NCI-H2107 (cell line): Measurements from ENCODE around the gene PMEPA1.

Experiments used
- DNase-seq: peaks from one replicate; lab custom pipeline; 2025; lab: John Stamatoyannopoulos, UW

PMEPA1 gene

GRCh38 chr20:57711311-57711712 lies 1.5 kb upstream of the PMEPA1 start:
- no peak for DNase-seq

DNA sequence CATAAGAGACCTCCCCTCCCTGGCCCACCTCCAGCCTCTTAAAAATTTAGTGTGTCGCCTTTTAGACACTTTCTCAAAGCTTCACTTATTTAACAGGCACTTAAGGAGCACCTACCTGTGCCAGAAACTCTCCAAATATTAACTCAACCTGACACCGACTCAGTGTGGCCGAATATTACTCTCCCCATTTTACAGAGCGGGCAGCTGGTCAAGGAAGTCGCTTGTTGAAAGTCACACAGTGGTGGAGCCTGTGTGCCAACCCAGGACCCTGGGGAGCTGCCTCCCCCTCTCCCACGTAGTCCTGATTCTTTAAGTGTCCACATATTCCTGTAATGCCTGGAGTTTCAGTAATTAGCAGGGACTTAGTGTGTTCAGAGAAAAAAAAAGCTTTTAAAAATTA lies 1.0 kb upstream of the PMEPA1 start:
- DNase-seq, result no peak

- DNase-seq, result no peak
These were observed 831 bp downstream of the PMEPA1 start for GRCh38 chr20:57708694-57709673.

- DNase-seq, result no peak
These were observed 1.7 kb downstream of the PMEPA1 start for GRCh38 chr20:57707849-57708693.

DNA sequence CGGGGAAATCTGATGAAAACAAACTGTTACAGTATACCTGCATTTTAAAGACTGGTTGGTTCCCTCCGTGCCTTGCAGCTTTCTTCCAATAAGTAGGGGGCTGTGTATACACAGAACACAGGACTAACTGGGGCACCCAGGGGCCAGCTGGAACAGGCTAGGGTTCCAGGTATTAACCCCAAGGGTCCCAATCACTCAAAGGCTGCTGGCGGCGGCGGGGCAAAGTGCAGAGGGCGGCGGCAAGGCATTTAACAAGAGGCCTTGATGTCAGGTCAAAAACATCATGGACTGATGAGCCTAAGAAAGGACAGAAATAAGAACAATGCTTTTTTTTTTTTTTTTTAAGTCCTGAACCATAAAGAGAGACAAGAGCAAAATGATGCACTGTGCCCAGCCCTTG lies 2.5 kb downstream of the PMEPA1 start:
- no peak for DNase-seq

GRCh38 chr20:57705127-57705899 lies 4.5 kb downstream of the PMEPA1 start:
- no peak for DNase-seq

DNA sequence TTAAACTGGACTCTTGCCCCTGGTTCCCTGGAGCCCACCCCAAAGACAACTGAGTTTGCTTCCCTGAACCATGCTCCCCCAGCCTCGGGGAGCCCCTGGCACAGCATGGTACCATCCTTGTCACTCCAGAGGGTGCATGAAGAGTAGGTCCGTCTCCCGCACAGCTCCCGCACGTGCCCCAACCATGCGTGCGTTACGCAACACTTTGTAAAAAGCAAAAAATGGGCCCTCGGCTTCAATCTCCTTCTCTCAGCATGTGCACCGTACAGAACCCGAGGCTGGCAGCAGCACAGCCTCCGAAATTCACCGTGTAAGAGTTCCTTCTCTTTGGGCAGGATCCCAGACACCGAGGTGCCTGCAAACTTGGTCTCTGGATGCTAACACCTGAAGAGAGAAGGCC lies 5.6 kb downstream of the PMEPA1 start:
- DNase-seq, result no peak

GRCh38 chr20:57703013-57703412 lies 6.8 kb downstream of the PMEPA1 start:
- no peak for DNase-seq

GRCh38 chr20:57702521-57702920 lies 7.3 kb downstream of the PMEPA1 start:
- DNase-seq, result no peak

- no peak for DNase-seq
These were observed 7.7 kb downstream of the PMEPA1 start for GRCh38 chr20:57702091-57702490.

GRCh38 chr20:57701651-57702050 lies 8.2 kb downstream of the PMEPA1 start:
- no peak for DNase-seq

DNA sequence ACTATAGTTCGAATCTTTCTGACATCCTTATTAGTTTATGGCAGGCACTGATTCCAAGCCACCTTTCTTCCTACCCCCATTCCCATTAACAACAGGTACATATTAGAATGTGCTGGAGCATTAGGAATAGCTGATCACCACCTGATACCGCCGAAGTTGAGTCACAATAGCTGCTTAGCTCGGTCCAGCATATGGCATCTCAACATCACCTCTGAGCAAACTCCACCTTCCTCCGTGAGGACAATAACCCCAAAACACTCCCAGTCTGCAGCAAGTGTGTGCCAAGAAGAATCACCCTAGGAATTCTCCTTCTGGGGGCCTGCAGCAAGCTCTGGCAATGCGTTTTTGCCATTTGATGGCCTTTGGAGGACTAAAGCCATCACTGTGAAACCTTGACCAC lies 8.7 kb downstream of the PMEPA1 start:
- DNase-seq, result no peak

DNA sequence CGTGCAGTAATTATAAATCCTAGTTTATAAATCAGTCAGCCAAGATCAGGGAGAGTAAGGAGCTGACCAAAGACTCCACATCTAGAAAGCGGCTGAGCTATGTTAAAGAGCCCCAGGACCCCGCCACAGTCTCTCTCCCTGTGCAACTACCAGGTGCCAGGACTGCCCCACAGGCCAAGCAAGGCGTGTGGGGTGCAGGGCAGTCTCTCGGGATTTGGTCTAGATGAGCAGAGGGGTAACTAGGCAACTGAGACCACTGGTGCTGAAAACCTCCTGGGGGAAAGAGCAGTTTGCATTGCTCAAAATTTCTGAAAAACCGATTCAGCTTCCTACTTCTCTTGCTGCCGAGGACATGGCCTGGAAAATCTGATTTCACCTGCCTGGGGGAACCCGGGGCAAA lies 10.4 kb downstream of the PMEPA1 start:
- no peak for DNase-seq

- no peak for DNase-seq
These were observed 10.9 kb downstream of the PMEPA1 start for GRCh38 chr20:57698867-57699275.

GRCh38 chr20:57698116-57698866 lies 11.5 kb downstream of the PMEPA1 start:
- no peak for DNase-seq

DNA sequence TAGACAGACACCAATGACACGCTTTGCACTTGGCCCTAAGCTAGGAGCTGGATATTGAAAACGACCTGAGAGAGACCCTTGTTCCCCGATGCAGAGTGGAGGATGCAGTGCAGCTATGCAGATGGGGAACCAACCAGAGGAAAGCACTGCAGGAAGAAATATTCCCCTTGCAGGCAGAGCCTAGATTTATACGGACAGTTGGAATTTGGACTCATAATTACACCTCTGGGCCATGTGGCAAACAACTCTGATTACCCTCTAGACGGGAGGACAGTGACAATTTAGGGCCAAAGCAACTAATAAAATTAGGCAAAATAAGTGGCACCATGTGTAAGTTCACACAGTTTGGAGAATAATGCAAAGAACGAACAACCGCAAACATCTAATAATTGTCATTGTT lies 12.3 kb downstream of the PMEPA1 start:
- DNase-seq, result no peak

DNA sequence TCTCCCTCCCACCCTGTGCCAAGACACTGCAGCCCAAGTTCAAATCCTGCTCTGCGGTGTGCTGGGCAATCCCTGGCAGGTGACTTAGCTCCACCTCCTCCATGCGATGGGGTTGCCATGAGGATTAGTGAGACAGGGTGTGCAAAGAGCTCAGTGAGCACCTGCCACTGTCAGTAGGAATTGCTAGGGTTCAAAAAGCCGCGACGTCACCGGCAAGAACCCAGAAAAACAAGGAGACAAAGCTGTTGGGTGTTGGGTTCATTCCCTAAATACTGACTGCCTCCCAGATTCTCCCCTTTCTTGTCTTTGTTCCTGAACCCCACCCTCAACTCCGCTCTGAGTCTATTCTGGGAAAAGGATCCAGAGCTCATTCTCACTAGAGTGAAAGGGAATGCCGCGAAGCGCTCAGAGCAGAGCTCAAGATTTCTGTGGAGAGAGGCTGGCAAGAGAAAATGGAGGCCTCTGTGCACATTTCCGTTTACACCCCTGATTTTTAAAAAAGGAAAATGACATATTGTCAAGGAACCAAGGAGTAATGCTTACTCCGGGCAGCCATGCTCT lies 13.3 kb downstream of the PMEPA1 start:
- DNase-seq, result no peak

GRCh38 chr20:57695940-57696339 lies 13.9 kb downstream of the PMEPA1 start:
- DNase-seq, result no peak

GRCh38 chr20:57695012-57695411 lies 14.8 kb downstream of the PMEPA1 start:
- DNase-seq, result no peak

DNA sequence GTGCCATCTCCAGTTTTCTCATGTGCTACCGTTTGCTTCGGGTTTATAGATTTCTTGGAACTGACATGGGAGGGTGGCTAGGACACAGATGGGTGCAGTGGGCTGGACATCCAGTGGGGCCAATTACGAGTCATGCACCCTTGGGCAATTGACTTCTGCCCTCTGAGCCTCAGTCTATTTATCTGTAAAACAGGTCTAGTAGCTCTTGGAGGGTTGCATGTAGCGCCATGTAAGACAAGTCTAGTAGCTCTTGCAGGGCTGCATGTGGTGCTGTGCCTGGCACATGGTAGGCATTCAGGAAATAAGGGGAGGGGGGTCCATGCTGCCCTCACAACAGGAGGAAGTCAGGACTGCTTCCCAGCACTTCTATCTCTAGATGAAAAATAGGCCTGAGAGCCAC lies 15.3 kb downstream of the PMEPA1 start:
- no peak for DNase-seq

DNA sequence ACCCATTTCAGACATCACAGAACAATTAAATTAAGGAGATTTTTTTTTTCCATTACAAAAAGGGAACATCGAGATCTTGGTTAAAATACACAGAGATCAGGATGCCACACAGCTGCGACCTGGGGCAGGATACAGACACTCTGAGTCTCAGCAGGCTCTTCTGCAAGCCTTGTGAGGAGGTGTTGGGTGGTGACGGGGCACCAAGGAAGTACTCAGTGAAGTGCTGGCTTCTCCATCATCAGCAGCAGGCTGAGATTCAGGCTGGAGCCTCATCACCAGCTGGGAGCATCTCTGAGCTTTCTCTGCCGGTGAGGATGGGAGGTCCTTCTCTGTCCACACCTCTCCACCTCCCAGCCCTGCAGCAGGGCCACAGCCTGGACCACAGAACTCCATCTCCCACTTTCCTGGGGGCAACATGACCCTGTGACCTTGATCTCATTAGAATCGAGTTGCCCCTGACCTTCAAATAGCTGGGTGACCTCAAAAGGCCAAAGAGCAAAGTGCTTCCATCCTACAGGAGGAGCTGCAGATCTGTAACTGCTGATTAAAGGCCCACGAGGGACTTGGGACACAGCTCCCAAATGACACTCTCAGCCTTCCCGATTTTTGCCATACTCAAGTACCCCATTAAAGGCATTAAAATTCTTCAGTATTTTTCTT lies 16.0 kb downstream of the PMEPA1 start:
- no peak for DNase-seq
